ENCODE measurements around the gene GLRX5.

DNA sequence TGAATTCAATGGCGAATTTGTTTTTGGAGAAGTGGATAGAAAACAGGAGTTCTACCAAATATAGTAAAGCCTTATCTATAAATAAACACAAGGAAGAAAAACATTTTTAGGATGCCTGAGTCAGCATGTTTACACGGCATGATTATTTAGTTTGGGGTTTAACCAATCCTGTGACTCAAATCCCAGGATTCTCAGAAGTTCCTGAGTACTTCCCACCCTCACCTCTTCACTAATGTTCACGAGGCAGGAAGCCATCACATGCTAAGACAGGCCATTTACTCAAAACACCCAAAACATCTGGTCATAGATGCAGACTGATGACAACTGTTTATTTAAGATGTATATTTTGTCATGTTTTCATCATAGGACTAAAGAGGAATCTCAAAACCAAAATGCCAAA, 3.4 kb upstream of the GLRX5 start:
- TF ChIP-seq POLR2A (IDR thresholded peaks at IDR 0.05) (no peak), CTCF (IDR thresholded peaks at IDR 0.05 in 4 of 5, conservative IDR thresholded peaks at IDR 0.05 in 1 of 5) (no peak)

All from gastrocnemius medialis (tissue), 4 donors.